NK-92 treated with Interleukin-12 subunit alpha and Interleukin-12 subunit beta, amount 100 ng/mL, for 24 hours (cell line): ENCODE data around the gene PACS1.

Experiments used
- DNase-seq: peaks from one replicate; lab custom pipeline; 2025; lab: John Stamatoyannopoulos, UW

PACS1 gene

DNA sequence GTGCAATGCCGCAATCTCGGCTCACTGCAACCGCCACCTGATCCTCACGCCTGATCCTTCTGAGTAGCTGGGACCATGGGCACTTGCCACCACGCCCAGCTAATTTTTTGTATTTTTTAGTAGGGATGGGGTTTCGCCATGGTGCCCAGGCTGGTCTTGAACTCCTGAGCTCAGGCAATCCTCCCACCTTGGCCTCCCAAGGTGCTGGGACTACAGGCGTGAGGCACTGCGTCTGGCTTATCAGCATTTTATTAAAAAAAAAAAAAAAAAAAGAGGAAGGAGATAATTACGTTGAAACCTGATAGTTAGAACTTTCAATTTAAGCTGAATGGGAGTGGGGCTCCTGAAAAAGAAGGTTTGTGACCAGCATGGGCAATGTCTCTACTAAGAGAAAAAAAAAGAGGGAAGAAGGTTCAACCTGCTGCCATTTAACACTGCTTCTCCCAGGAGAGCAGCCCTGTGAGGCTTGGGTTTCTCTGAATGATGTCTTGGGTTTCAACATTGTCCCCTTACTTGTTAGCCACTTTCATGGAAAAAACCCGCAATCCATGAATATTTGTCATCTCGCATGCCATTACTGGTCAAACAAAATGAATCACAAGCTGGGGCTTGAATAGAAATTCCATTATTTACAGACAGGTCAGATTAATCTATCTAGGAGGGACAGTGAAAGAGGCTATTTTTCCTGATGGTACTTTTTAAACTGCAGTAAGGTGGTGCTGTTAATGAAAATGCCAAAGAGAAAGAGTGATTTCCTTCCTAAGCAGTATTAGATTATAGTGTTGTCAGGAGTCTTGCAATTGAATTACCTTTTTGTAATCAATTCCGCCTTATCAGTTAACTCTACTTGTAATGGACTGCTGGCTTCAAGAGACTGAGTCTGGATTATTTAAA is 72.5 kb downstream of the PACS1 start:
- no peak for DNase-seq

DNA sequence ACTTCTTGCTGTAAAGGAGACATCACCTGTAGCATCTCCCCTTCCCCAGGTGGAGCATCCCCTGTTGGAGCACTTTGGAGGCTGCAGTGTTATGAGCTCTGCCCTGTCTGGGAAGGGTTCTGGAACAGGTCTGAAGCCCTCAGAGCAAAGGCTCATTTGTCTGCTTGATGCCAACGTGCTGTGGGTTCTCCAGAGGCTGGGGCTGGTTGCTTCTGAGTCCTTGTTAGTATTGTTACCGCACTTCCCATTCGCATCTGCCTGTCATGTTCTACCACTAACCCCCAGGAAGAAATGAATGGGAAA is 73.1 kb downstream of the PACS1 start:
- DNase-seq = no peak

DNA sequence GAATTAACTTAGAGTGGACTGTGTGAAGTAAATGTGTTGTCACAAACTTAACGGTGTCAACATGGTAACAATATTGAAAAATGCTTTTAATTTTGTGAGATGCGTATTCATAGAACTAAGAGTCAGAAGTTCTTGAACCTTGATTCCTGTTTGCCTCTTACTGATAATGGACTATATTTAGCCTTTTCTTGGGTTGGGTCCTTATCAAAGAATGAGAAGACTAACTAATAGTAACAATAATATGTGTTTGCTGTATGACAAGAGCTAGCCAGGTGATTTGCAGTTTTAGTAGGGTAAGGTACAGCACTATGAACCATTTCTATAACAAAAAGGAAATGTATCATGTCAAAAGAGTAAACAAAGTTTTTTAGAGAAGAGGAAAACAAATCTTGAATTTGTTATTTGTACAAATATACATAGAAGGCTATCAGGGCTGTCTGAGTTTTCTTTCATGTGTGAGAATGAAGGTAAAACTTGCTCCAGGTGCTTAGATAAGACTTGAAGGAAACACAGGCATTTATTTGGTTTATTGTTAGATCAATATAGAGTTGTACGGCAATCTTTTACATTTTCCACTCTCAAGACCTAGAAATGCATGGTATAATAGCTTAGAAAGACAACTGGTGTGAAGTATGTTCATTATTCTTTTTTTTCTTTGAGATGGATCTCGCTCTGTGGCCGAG is 74.1 kb downstream of the PACS1 start:
- DNase-seq = no peak

DNA sequence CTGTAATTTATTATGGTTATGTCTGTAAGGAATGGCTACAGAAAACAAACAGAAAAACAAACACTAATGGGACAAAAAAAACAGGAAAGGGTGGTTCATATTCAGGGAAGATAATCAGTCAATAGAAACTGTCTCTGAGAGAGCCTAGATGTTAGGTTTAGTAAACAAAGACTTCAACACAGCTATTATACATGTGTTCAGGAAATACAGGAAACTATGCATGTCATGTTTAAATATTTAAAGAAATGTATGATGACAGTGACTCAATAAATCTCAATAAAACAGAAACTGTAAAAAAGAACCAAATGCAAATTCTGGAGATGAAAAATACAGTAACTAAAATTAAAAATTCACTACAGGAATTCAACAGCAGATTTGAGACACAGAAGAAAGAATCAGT is 76.0 kb downstream of the PACS1 start:
- no peak for DNase-seq

DNA sequence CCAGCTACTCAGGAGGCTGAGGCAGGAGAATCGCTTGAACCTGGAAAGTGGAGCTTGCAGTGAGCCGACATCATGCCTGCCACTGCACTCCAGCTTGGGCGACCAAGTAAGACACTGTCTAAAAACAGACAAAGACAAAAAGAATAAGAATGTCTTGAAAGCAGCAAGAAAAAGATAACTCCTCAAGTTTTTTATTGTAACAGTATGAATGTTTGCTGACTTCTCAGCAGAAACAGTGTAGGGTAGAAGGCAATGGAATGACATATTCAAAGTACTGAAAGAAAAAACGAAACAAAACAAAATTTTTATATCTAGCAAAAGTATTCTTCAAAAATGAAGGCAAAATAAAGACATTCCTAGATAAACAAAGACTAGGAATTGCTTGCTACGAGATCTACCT is 76.9 kb downstream of the PACS1 start:
- DNase-seq = no peak

DNA sequence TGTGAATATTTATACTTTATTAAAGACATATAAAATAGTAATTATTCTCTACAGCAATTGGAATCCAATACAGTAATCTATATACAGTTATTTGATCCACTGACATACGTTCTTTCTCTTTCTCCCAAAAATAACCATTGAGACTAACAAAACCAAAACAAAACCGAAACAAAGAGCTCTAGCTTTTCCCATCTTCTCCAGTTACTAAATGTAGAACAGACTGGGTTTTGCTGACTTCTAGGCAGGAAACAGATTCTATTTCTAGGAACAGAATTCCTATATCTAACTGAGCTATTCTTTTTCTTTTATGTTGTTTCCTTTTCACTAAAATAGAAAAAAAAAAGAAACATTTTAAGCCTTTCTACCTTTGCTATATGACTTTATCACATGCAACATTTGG is 80.1 kb downstream of the PACS1 start:
- DNase-seq = no peak

DNA sequence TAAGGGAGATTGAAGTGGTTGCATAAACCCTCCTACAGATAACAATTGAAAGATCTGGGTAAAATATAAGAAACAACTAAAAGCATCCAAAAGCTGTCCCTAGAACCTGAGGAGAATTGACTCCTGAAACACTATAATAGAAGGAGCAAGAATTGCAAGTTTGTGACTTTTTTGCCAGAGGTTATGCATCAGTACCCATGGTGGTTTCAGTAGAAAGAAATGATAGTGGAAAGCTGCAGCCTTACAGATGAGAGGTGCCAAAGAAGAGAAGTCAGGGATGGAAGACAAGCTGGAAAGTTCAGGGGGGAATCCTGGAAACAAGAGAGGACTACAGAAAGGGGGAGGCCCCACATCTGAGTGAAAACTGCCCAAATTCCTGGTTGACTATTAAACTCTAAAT is 80.7 kb downstream of the PACS1 start:
- DNase-seq = no peak

DNA sequence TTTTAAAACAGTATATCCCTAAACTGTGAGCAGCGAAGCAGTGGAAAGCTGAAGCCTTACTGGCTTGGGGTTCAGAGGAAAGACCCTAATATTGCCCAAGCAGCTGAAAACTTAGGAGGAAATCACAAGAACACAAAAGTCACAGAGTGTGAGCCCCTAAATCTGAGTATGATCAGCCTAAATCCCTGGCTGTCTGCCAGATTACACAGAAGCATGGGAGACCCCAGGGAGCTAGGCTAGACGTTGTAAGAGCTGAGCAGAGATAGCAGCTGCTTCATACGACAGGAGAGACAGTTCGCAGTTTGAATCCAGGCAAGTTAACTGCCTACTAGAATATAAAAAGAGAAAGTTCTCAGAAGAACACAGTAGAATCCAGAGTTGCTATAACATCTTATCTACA is 81.2 kb downstream of the PACS1 start:
- DNase-seq = no peak

DNA sequence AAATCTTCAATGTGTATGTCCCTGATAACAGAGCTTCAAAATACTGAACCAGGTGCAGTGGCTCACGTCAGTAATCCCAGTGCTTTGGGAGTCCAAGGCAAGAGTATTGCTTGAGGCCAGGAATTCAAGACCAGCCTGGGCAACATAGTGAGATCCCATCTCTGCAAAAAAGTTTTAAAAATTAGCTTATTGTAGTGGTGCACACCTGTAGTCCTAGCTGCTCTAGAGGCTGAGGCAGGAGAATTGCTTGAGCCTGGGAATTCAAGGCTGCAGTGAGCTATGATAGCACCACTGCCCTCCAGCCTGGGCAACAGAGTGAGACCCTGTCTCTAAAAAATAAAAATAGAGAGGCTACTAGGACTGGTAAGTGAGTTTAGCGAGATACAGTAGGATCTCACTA is 84.0 kb downstream of the PACS1 start:
- DNase-seq = no peak

DNA sequence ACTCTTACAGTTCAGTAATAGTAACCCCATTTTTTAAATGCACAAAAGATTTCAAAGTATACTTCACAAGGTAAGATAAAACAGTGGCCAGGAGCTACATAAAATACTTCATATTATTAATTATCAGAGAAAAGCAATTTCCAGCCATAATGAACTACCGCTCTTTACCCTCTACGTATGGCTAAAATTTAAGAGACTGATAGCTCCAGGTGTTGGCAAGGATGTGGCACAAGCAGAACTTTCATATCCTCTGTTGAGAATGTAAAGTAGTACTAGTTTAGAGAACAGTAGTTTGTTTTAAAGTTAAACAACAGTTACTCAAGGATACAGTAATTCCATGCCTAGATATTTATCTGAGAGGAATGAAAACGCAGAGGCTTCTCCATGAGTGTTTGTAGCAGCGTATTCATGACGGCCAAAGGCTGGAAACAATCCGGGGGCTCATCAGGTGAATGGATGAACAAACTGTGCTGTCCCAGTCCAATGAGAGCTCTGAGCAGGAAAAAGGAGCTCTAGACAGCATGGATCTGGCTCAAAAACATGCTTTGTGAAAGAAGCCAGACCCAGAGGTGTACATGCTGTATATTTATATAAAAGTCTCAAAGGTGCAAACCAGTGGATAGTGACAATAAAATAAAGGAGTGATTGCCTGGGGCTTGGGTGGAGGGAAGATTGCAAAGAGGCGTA is 85.5 kb downstream of the PACS1 start:
- DNase-seq = no peak

DNA sequence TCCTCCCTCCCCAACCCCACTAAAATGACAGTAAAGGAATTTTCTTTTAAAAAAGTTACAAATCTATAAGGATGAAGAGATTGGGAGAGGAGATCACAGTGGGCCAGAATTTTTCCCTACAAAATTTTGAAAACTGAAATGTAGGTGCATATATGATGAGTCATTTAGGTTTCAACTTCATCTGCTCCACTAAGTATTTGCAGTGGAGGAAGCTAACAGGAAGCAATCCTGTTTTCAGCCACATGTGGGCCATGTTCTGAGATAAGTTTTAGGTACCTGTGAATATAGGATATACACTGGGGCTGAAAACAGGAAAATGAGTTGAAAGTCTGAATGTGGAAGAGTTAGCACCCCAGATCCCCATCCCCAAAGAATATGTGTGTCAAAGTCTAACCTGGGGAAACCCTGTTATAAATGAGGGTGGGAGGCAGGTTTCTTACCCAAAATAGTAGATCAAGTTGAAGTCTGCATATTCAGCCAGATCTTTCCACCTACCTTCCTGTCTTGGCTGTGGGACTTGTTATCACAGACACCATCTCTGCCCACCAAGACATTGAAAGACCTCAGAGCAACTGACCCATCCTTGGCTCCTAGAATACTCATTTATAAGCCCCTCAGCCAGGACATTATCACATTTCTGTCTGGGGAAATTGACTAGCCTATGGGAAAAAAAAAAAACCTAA is 87.3 kb downstream of the PACS1 start:
- no peak for DNase-seq

DNA sequence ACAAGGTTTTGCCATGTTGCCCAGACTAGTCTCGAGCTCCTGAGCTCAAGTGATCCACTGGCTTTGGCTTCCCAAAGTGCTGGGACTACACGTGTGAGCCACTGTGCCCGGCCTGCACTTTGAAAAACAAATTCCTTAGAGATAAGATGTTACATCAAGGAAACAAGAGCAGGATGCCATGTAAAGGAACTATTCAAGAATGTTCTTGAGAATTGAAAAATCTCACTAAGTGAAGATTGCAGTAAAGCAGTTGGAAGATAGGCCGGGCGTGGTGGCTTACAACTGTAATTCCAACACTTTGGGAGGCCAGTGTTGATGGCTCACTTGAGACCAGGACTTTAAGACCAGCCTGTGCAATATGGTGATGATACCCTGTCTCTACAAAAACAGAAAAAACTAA is 88.1 kb downstream of the PACS1 start:
- no peak for DNase-seq

DNA sequence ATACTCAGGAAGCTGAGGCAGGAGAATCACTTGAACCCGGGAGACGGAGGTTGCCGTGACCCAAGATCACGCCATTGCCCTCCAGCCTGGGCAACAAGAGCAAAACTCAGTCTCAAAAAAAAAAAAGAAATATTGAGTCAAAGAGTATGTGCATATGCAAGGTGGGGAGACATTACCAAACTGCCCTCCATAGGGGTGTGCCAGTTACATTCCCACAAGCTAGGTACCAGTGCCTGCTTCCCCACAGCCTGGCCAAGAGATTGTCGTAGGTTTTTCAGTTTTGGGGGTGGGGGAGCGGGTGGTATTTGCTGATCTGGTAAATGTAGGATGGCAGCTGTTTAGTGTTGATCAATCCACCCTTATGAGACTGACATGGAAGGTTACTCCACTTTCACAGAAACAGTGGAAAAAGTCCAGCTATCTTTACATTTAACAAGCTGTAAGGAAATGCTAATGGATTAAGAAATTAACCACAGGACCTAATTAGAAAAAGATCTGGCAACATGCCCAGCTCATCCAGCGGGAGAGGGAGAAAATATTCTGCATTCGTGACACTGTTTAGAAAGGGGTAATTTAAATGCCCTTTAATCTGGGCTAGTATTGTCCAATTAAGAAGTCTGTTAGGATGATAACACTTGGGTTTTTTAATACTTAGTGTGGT is 89.4 kb downstream of the PACS1 start:
- no peak for DNase-seq

DNA sequence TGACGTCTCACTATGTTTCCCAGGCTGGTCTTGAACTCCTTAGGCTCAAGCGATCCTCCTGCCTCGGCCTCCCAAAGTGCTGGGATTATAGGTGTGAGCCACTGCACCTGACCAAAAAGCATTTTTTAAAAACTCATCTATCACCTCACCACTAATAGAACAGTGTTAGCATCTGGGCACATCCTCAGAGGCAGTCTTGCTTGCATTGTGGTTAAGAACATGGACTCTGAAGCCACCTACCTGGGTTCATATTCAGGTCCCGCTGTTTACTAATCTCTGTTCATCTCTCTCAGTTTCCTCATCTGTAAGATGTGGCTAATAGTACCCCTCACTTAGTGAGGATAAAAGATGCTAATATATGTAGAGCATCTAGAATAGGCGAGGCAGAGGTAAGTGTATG is 90.6 kb downstream of the PACS1 start:
- DNase-seq = no peak

DNA sequence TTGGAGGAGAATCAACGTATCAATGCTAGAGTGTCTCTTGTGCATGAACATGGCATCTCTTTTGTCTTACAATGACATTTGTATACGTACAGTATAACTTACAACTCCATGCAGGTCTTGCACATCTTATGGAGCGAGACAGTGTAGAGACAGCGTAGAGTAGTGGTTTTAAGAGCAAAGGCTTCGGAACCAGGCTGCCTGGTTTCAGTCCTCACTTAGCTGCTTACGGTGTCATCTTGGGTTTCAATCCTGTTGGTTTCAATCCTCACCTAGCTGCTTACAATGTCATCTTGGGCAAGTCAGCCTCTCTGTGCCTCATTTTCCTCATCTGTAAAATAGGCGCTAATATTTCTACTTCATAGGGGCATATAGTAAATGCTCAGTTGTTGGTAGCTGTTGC is 98.2 kb downstream of the PACS1 start:
- no peak for DNase-seq

DNA sequence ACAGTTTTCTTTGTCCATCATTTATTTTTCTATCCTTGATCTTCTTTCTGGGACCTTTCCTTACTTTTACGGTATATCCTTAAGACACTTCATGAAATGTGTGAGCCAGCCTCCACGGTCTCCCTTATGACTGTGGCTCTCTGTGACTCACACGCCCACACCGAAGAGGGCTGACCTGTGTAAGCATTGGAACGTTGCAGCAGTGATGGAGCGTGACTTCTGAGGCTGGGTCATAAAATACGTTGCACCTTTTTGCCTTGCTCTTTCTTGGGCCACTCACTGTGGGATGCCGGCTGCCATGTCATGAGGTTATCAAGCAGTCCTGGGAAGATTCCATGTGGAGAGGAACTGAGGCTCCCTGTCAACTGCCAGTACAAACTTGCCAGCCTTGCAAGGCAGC is 102.1 kb downstream of the PACS1 start:
- no peak for DNase-seq

DNA sequence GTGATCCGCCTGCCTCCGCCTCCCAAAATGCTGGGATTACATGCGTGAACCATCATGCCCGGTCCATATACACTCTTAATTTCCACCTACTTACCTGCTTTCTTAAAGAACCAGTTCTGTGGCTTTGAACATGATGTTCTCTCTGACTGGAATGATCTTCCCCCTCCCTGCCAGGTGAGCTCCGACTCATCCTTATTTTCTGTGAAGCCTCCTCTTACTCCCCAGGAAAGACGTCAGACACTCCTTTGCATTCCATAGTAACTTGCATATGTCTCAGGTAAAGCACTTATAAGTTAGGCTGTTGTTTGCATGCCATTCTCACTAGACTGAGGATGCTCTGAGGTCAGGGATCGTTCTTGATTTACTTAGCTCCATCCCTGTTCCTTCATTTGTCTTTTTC is 106.6 kb downstream of the PACS1 start:
- no peak for DNase-seq

DNA sequence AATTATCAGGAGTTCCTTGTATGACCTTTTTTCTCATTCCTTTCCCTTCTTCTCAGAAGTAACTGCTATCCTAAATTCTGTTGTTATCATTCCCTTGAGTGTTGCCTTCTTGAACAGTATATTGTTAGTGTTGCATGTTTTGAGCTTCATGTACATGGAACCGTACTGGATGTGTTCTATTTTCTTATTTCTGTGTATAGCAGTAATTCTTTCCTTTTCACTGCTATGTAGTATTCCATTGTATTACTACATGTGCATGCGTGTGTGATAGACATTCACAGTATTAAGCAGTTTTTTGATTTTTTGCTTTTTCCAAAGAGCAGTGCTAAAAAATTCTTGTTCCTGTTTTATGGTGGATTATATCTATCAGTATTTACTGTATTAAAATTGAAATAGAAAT is 108.1 kb downstream of the PACS1 start:
- no peak for DNase-seq

DNA sequence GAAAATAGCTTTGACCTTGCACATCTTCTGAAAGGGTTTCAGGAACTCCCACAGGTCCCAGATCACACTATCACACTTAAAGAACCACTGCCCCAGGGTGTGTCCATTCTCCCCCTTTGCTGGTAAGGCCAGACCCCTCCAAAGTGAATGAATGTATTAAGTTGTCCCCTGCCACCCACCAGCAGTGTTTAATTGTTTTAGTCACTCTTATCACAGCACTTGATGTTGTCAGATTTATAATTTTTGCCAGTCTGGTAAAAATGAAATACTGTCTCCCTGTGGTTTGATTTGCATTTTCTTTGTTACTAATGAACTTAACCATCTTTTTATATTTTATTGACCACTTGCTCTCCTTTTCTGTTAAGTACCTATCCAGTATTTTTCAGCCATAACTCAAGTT is 108.8 kb downstream of the PACS1 start:
- DNase-seq = no peak

DNA sequence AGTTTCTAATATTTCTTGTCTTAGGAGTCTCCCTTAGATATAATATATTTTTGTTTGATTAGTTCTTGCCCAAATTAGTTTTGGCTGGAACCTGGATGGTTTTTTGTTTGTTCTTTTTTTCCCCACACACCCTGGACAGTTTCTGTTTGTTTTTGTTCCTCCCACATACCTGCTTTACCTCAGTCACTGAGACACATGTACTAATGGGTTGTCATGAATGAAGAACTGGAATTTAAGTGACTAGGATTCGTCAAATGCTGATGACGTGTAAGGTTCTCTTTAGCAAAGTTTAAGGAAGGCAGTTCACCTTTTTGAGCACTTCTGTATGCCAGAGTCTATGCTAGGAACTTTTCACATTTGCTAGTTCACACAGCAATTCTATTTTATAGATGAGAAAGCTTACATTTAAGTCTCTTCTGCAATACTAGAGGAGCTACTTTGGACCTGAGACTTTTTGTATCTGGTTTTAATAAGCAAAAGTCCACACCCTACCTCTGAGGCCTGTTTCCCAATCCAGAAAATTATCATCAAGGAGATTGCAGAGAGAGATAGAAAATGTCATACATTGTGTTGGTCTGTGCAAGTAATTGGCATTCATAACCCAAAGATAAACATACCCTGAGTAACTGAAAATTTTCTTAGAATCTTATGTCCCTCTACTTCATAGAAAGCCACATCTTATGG is 111.7 kb downstream of the PACS1 start:
- no peak for DNase-seq

DNA sequence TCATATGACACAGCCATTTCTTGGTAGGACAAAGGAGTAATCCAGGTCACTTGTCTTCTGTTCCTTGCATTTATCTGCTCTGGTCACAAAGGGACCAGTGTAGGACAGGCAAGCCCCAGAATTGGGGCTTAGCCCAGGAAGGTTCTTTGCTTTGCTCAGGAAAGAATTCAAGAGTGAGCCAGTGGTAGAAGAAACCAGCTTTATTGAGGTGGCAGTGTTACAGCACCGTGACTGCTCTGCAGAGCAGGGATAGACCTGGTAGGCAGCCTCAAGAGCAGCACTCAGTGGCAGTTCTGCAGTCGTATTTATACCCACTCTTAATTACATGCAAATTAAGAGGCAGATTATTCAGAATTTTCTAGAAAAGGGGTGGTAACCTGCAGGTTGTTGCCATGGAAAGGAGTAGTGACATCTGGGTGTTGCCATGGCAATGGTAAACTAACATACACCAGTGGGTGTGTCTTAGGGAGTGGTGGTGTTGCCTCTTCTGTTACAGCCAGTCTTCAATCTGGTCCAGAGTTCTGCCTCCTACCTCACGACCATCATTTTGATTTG is 113.5 kb downstream of the PACS1 start:
- DNase-seq = no peak
